NCI-H2029 (cell line): ENCODE results near the gene NEDD4L.
A peak's percentile ranks its signal among the peaks of the same experiment; 100 is the strongest.

ENCODE experiments used
- DNase-seq: peaks from one replicate; lab custom pipeline; 2025; lab: John Stamatoyannopoulos, UW

NEDD4L gene

GRCh38 chr18:58095222-58095621 lies 51.2 kb downstream of the NEDD4L start:
- DNase-seq: no peak

GRCh38 chr18:58095655-58096054 lies 51.6 kb downstream of the NEDD4L start:
- DNase-seq: no peak

GRCh38 chr18:58096658-58097057 lies 52.6 kb downstream of the NEDD4L start:
- no peak for DNase-seq

GRCh38 chr18:58097121-58097906 lies 53.3 kb downstream of the NEDD4L start:
- DNase-seq: peak; percentile 71

- no peak for DNase-seq
Measured at GRCh38 chr18:58097907-58098166, 53.8 kb downstream of the NEDD4L start.

GRCh38 chr18:58098706-58099105 lies 54.7 kb downstream of the NEDD4L start:
- no peak for DNase-seq

GRCh38 chr18:58100154-58100553 lies 56.1 kb downstream of the NEDD4L start:
- no peak for DNase-seq

- DNase-seq: no peak
Measured at GRCh38 chr18:58101291-58101794, 57.3 kb downstream of the NEDD4L start.

GRCh38 chr18:58102018-58102417 lies 58.0 kb downstream of the NEDD4L start:
- DNase-seq: no peak

- DNase-seq: no peak
Measured at GRCh38 chr18:58102875-58103274, 58.8 kb downstream of the NEDD4L start.

- no peak for DNase-seq
Measured at GRCh38 chr18:58103339-58103985, 59.4 kb downstream of the NEDD4L start.

- DNase-seq: no peak
Measured at GRCh38 chr18:58104096-58104495, 60.1 kb downstream of the NEDD4L start.

GRCh38 chr18:58105206-58105887 lies 61.3 kb downstream of the NEDD4L start:
- no peak for DNase-seq

- no peak for DNase-seq
Measured at GRCh38 chr18:58105888-58106260, 61.8 kb downstream of the NEDD4L start.

GRCh38 chr18:58106289-58107070 lies 62.5 kb downstream of the NEDD4L start:
- no peak for DNase-seq

- DNase-seq: no peak
Measured at GRCh38 chr18:58109256-58109655, 65.2 kb downstream of the NEDD4L start.

- DNase-seq: no peak
Measured at GRCh38 chr18:58110398-58110797, 66.4 kb downstream of the NEDD4L start.

- DNase-seq: no peak
Measured at GRCh38 chr18:58112174-58112573, 68.1 kb downstream of the NEDD4L start.

GRCh38 chr18:58113337-58113736 lies 69.3 kb downstream of the NEDD4L start:
- no peak for DNase-seq

GRCh38 chr18:58114766-58115165 lies 70.7 kb downstream of the NEDD4L start:
- DNase-seq: no peak

GRCh38 chr18:58116818-58117217 lies 72.8 kb downstream of the NEDD4L start:
- no peak for DNase-seq

GRCh38 chr18:58117786-58118403 lies 73.9 kb downstream of the NEDD4L start:
- DNase-seq: peak; percentile 31
